Measurements from ENCODE around the gene PQBP1. TPM values are rescaled to one million over a fixed set of nuclear protein-coding genes. Genes with fewer than 3 reads are reported as not detected.
"Not testable (repeated sequence)": the region's sequence is repeated elsewhere in the genome, so short reads cannot be mapped to it uniquely, and the experiment has no call there.

PQBP1 gene
- 100 to 1,000 TPM in 2 of 3 donors, 10 to 100 TPM in 1; 92.6 to 118 (median 108) TPM for polyA plus RNA-seq

GRCh38 chrX:48897625-48898306 is at the start of gene PQBP1, which contains the start of gene TIMM17B:
TSS of gene PQBP1 (plus strand) at chrX:48897930. CDS start at chrX:48898510, 580 bp downstream.
TSS of gene TIMM17B (minus strand) at chrX:48897768. CDS start at chrX:48897749, 19 bp downstream.
- Mint-ChIP-seq H3K27me3 (ENCODE audit: low read depth in 3 of 3) (peaks cover 5 to 14% (median 8%) of the 10 kb centered on the region in 3 donors), H3K9me3 (no peaks in the 10 kb centered on the region), H3K4me3 (peak within 1 kb of the TSS; percentile 88 to 98 (median 95)), H3K36me3 (no peaks in the 10 kb centered on the region), H3K27ac (peak within 1 kb of the TSS; percentile 95 to 98 (median 98)), H3K4me1 (peaks cover 19 to 21% of the 10 kb centered on the region in 2 donors)
- DNase-seq: peak; percentile 86 to 91 (median 89)

- peaks cover 0 to under 1% (median 0%) of the 10 kb centered on the region in 3 donors for H3K36me3 Mint-ChIP-seq
- H3K4me3 Mint-ChIP-seq: no peak overlapping the region
- no peak overlapping the region for H3K27ac Mint-ChIP-seq
- no peaks in the 10 kb centered on the region for H3K4me1 Mint-ChIP-seq
- H3K27me3 Mint-ChIP-seq (ENCODE audit: low read depth in 3 of 3): peaks cover 0 to 5% (median 4%) of the 10 kb centered on the region in 3 donors
- no peak for DNase-seq
- peaks cover 0 to 3% (median 0%) of the 10 kb centered on the region in 6 donors for H3K9me3 Mint-ChIP-seq
Measured at GRCh38 chrX:48848847-48849246, 48.9 kb upstream of the PQBP1 start.

GRCh38 chrX:48852857-48853256 is 44.9 kb upstream of the PQBP1 start:
- H3K4me1 Mint-ChIP-seq: no peaks in the 10 kb centered on the region

GRCh38 chrX:48853494-48853893 is 44.2 kb upstream of the PQBP1 start:
- DNase-seq; H3K9me3 Mint-ChIP-seq; H3K36me3 Mint-ChIP-seq; H3K4me1 Mint-ChIP-seq; H3K4me3 Mint-ChIP-seq; H3K27ac Mint-ChIP-seq; H3K27me3 Mint-ChIP-seq (ENCODE audit: low read depth in 3 of 3): not testable (repeated sequence)

More at GRCh38 chrX:48852857-48853256, 44.9 kb upstream of the PQBP1 start:
- Mint-ChIP-seq H3K36me3 (no peaks in the 10 kb centered on the region), H3K9me3 (peaks cover 0 to 3% (median 0%) of the 10 kb centered on the region in 6 donors), H3K27ac (no peak overlapping the region), H3K4me3 (no peak overlapping the region), H3K27me3 (ENCODE audit: low read depth in 3 of 3) (peaks cover 8% of the 10 kb centered on the region in 3 donors)
- DNase-seq: no peak

GRCh38 chrX:48854121-48854804 is 43.5 kb upstream of the PQBP1 start:
- not testable (repeated sequence) for H3K4me1 Mint-ChIP-seq; H3K27ac Mint-ChIP-seq; H3K9me3 Mint-ChIP-seq; H3K4me3 Mint-ChIP-seq; DNase-seq; H3K27me3 Mint-ChIP-seq (ENCODE audit: low read depth in 3 of 3); H3K36me3 Mint-ChIP-seq

GRCh38 chrX:48854898-48855297 is 42.8 kb upstream of the PQBP1 start:
- Mint-ChIP-seq H3K4me3 (no peak overlapping the region), H3K27me3 (ENCODE audit: low read depth in 3 of 3) (peaks cover 8% of the 10 kb centered on the region in 3 donors), H3K4me1 (no peaks in the 10 kb centered on the region), H3K36me3 (no peaks in the 10 kb centered on the region), H3K27ac (no peak overlapping the region), H3K9me3 (peaks cover 0 to 3% (median 0%) of the 10 kb centered on the region in 6 donors)
- no peak for DNase-seq

- H3K27ac Mint-ChIP-seq: no peak overlapping the region
- peaks cover 0 to 9% (median 1%) of the 10 kb centered on the region in 3 donors for H3K27me3 Mint-ChIP-seq (ENCODE audit: low read depth in 3 of 3)
- no peak for DNase-seq
- H3K36me3 Mint-ChIP-seq: no peaks in the 10 kb centered on the region
- H3K9me3 Mint-ChIP-seq: no peaks in the 10 kb centered on the region
- no peak overlapping the region for H3K4me3 Mint-ChIP-seq
- H3K4me1 Mint-ChIP-seq: no peaks in the 10 kb centered on the region
Measured at GRCh38 chrX:48864210-48864609, 33.5 kb upstream of the PQBP1 start.

GRCh38 chrX:48872017-48872416 is 25.7 kb upstream of the PQBP1 start:
- H3K4me1 Mint-ChIP-seq; DNase-seq; H3K27ac Mint-ChIP-seq; H3K9me3 Mint-ChIP-seq; H3K4me3 Mint-ChIP-seq; H3K36me3 Mint-ChIP-seq; H3K27me3 Mint-ChIP-seq (ENCODE audit: low read depth in 3 of 3): not testable (repeated sequence)

- H3K27me3 Mint-ChIP-seq (ENCODE audit: low read depth in 3 of 3): peaks cover 0 to 12% (median 3%) of the 10 kb centered on the region in 3 donors
- DNase-seq, H3K36me3 Mint-ChIP-seq, H3K9me3 Mint-ChIP-seq, H3K27ac Mint-ChIP-seq, H3K4me1 Mint-ChIP-seq, H3K4me3 Mint-ChIP-seq: not testable (repeated sequence)
Measured at GRCh38 chrX:48876944-48877343, 20.8 kb upstream of the PQBP1 start.

- no peak for DNase-seq
- Mint-ChIP-seq H3K4me3 (no peak overlapping the region), H3K36me3 (no peaks in the 10 kb centered on the region), H3K27me3 (ENCODE audit: low read depth in 3 of 3) (peaks cover 0 to 9% (median 4%) of the 10 kb centered on the region in 3 donors), H3K27ac (no peak overlapping the region), H3K4me1 (no peaks in the 10 kb centered on the region), H3K9me3 (no peaks in the 10 kb centered on the region)
Measured at GRCh38 chrX:48883729-48884128, 14.0 kb upstream of the PQBP1 start.

- H3K27me3 Mint-ChIP-seq (ENCODE audit: low read depth in 3 of 3); H3K27ac Mint-ChIP-seq; H3K36me3 Mint-ChIP-seq; DNase-seq; H3K4me1 Mint-ChIP-seq; H3K9me3 Mint-ChIP-seq; H3K4me3 Mint-ChIP-seq: not testable (repeated sequence)
Measured at GRCh38 chrX:48886586-48886985, 11.1 kb upstream of the PQBP1 start.

- Mint-ChIP-seq H3K36me3 (no peaks in the 10 kb centered on the region), H3K27me3 (ENCODE audit: low read depth in 3 of 3) (peaks cover 0 to 7% (median 4%) of the 10 kb centered on the region in 3 donors), H3K9me3 (peaks cover 0 to 1% (median 0%) of the 10 kb centered on the region in 6 donors), H3K27ac (peak overlapping the region in 5 of 6 donors; percentile 34 to 80 (median 67)), H3K4me3 (peak overlapping the region; percentile 79 to 91 (median 82)), H3K4me1 (peaks cover 8 to 14% of the 10 kb centered on the region in 2 donors)
- DNase-seq: no peak
Measured at GRCh38 chrX:48890296-48890925, 7.3 kb upstream of the PQBP1 start.

- DNase-seq: no peak
- H3K36me3 Mint-ChIP-seq: no peaks in the 10 kb centered on the region
- peak overlapping the region in 5 of 6 donors; percentile 34 to 80 (median 67) for H3K27ac Mint-ChIP-seq
- peak overlapping the region; percentile 79 to 91 (median 82) for H3K4me3 Mint-ChIP-seq
- peaks cover 8 to 14% of the 10 kb centered on the region in 2 donors for H3K4me1 Mint-ChIP-seq
- H3K27me3 Mint-ChIP-seq (ENCODE audit: low read depth in 3 of 3): peaks cover 0 to 7% (median 4%) of the 10 kb centered on the region in 3 donors
- peaks cover 0 to 1% (median 0%) of the 10 kb centered on the region in 6 donors for H3K9me3 Mint-ChIP-seq
Measured at GRCh38 chrX:48890934-48891401, 6.8 kb upstream of the PQBP1 start.

Data from immature natural killer cell (primary cell).